Measurements from ENCODE around the gene MAL. TPM values are rescaled to one million over a fixed set of nuclear protein-coding genes. Genes with fewer than 3 reads are reported as not detected.

Gene MAL
- total and polyA plus RNA-seq, 2 experiments from 2014 or later, result 0.24 to 0.31 TPM

DNA sequence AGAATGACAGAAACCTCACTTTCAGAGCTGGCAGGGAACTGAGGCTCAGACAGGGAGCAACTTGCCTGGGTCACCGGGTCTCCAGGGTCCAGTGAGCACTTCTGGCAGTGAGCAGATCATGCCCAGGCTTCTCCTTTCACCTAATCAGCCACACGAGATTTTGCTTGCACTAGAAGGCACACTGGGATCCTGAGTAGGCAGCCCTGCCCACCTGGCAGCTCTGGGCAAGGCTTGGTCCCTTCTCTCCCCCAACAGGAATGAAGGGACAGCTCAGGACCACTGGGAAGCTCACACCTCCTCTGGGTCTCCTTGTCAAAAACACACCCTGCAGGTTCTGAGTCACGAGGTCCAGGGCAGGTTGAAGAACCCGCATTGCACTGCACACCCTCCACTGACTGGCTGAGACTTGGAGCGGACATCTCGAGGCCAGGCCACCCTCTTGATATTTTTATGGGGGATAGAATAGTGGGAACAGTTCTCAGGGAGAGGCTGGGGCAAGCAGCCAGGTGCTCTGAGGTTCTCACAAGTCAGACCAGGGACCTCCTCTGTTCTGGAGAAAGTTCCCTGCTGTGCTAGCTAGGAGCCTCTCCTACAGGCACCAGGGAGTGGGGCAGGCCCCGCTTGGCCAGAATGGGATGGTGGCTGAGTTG, 5.7 kb downstream of the MAL start:
- Histone ChIP-seq H3K27me3 (ENCODE audit: insufficient read depth) (peaks cover 47% of the 10 kb centered on the region), H3K4me3 (no peak overlapping the region)
- peaks cover 41% of the 10 kb centered on the region for H3K27me3 Mint-ChIP-seq (ENCODE audit: insufficient read depth, low read depth, poor library complexity)

DNA sequence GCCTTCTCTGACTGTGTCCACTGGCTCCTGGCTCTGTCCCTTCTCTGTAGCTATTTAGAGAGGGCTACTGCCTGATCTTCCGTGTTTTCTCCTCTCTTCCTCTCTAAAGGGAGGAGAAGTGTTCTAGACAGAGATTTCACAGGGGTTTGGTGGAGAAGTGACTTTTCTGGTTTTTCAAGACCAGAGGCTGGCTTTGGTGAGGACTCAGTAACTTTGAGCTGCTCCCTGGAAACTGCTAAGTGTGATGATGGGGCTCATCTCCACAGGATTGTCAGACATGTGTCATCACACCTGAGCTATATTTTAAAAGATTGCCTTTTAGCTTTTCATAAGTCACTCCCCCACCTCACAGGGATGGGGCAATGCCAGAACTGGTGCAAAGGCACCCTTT, 6.2 kb downstream of the MAL start:
- Mint-ChIP-seq H3K4me1 (peaks cover 14% of the 10 kb centered on the region), H3K4me3 (no peak overlapping the region), H3K27ac (no peak overlapping the region), H3K27me3 (ENCODE audit: insufficient read depth, low read depth, poor library complexity) (peaks cover 36% of the 10 kb centered on the region), H3K9me3 (no peaks in the 10 kb centered on the region; the same call in 1 of the 3 replicates), H3K36me3 (ENCODE audit: low read depth) (no peaks in the 10 kb centered on the region; the same call in 2 of the 3 replicates)
- Histone ChIP-seq H4K20me1 (replicated peaks; ENCODE audit: insufficient read depth) (no peaks in the 10 kb centered on the region), H3K79me2 (replicated peaks; ENCODE audit: insufficient read depth) (no peaks in the 10 kb centered on the region), H3K9me2 (ENCODE audit: insufficient read depth) (no peaks in the 10 kb centered on the region), H3K4me3 (no peak overlapping the region), H3K4me2 (no peak overlapping the region), H3K4me1 (ENCODE audit: insufficient read depth) (peaks cover 9% of the 10 kb centered on the region), H3K36me3 (ENCODE audit: insufficient read depth) (no peaks in the 10 kb centered on the region), H3F3A (replicated peaks; ENCODE audit: low read depth) (0 out of 2 replicates have a peak, but pooled peaks cover under 1% of the 10 kb centered on the region), H2AFZ (no peak overlapping the region), H3K27ac (ENCODE audit: low read depth) (no peak overlapping the region), H3K27me3 (ENCODE audit: insufficient read depth) (peaks cover 42% of the 10 kb centered on the region)
- DNase-seq (ENCODE audit: low spot score), result no peak
- no peak for ATAC-seq
- TF ChIP-seq, protein P1, sequence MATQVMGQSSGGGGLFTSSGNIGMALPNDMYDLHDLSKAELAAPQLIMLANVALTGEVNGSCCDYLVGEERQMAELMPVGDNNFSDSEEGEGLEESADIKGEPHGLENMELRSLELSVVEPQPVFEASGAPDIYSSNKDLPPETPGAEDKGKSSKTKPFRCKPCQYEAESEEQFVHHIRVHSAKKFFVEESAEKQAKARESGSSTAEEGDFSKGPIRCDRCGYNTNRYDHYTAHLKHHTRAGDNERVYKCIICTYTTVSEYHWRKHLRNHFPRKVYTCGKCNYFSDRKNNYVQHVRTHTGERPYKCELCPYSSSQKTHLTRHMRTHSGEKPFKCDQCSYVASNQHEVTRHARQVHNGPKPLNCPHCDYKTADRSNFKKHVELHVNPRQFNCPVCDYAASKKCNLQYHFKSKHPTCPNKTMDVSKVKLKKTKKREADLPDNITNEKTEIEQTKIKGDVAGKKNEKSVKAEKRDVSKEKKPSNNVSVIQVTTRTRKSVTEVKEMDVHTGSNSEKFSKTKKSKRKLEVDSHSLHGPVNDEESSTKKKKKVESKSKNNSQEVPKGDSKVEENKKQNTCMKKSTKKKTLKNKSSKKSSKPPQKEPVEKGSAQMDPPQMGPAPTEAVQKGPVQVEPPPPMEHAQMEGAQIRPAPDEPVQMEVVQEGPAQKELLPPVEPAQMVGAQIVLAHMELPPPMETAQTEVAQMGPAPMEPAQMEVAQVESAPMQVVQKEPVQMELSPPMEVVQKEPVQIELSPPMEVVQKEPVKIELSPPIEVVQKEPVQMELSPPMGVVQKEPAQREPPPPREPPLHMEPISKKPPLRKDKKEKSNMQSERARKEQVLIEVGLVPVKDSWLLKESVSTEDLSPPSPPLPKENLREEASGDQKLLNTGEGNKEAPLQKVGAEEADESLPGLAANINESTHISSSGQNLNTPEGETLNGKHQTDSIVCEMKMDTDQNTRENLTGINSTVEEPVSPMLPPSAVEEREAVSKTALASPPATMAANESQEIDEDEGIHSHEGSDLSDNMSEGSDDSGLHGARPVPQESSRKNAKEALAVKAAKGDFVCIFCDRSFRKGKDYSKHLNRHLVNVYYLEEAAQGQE (IDR thresholded peaks at IDR 0.05; ENCODE audit: unreplicated experiment), result no peak
- TF ChIP-seq EZH2 (IDR thresholded peaks at IDR 0.05; ENCODE audit: low read depth, unreplicated experiment), result no peak
- no peak for TF ChIP-seq ZNF114 (CRISPR knock-in tag; IDR thresholded peaks at IDR 0.05)
- no peak for TF ChIP-seq CTCF (conservative IDR thresholded peaks at IDR 0.05; ENCODE audit: low read depth in 2 of 2)
- no peak for TF ChIP-seq ZNF331 (CRISPR knock-in tag; IDR thresholded peaks at IDR 0.05; ENCODE audit: low read depth)
- TF ChIP-seq NANOG (IDR thresholded peaks at IDR 0.05; ENCODE audit: borderline replicate concordance), result no peak
- TF ChIP-seq JUNB (IDR thresholded peaks at IDR 0.05; ENCODE audit: unreplicated experiment), result no peak
- TF ChIP-seq POLR2AphosphoS5 (IDR thresholded peaks at IDR 0.05; ENCODE audit: low read depth), result no peak

More for the DNA sequence above, 5.7 kb downstream of the MAL start:
- no peak for TF ChIP-seq POLR2AphosphoS5 (IDR thresholded peaks at IDR 0.05; ENCODE audit: low read depth)
- no peak for TF ChIP-seq CREB1 (CRISPR knock-in tag; IDR thresholded peaks at IDR 0.05; ENCODE audit: low read depth)
- TF ChIP-seq, protein P2, sequence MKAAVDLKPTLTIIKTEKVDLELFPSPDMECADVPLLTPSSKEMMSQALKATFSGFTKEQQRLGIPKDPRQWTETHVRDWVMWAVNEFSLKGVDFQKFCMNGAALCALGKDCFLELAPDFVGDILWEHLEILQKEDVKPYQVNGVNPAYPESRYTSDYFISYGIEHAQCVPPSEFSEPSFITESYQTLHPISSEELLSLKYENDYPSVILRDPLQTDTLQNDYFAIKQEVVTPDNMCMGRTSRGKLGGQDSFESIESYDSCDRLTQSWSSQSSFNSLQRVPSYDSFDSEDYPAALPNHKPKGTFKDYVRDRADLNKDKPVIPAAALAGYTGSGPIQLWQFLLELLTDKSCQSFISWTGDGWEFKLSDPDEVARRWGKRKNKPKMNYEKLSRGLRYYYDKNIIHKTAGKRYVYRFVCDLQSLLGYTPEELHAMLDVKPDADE (IDR thresholded peaks at IDR 0.05), result no peak
- TF ChIP-seq ZNF114 (CRISPR knock-in tag; IDR thresholded peaks at IDR 0.05), result no peak
- TF ChIP-seq JUNB (IDR thresholded peaks at IDR 0.05; ENCODE audit: unreplicated experiment), result no peak
- no peak for TF ChIP-seq EZH2 (IDR thresholded peaks at IDR 0.05; ENCODE audit: low read depth, unreplicated experiment)
- H3K36me3 Mint-ChIP-seq (ENCODE audit: low read depth), result no peaks in the 10 kb centered on the region
- H2AFZ ChIP-seq, result no peak overlapping the region
- no peak overlapping the region for H3K4me3 Mint-ChIP-seq
- no peak overlapping the region for H3K4me2 ChIP-seq
- peaks cover 11% of the 10 kb centered on the region for H3K4me1 ChIP-seq (ENCODE audit: insufficient read depth)
- H3K9me3 Mint-ChIP-seq, result no peaks in the 10 kb centered on the region
- no peaks in the 10 kb centered on the region for H4K20me1 ChIP-seq (replicated peaks; ENCODE audit: insufficient read depth)
- no peak for ATAC-seq
- no peaks in the 10 kb centered on the region for H3K79me2 ChIP-seq (replicated peaks; ENCODE audit: insufficient read depth)
- H3K36me3 ChIP-seq (ENCODE audit: insufficient read depth), result no peaks in the 10 kb centered on the region
- no peak overlapping the region for H3K27ac Mint-ChIP-seq
- H3K27ac ChIP-seq (ENCODE audit: low read depth), result no peak overlapping the region
- H3F3A ChIP-seq (replicated peaks; ENCODE audit: low read depth), result 0 out of 2 replicates have a peak, but pooled peaks cover 3% of the 10 kb centered on the region
- no peaks in the 10 kb centered on the region for H3K9me2 ChIP-seq (ENCODE audit: insufficient read depth)
- H3K4me1 Mint-ChIP-seq, result peaks cover 17% of the 10 kb centered on the region
- no peak for DNase-seq (ENCODE audit: low spot score)
